Stomach (tissue), 4 donors: ENCODE results near the gene DTX3.

Experiments used
- CTCF ChIP-seq, 7 experiments: fragments of 450-650 bp in 4 of 7; fragments of 200-600 bp in 3 of 7; sonication (generic) in 3 of 7; IDR thresholded peaks; one replicate each; pipeline ENCODE4 v1.5.1; 2016 to 2019; ENCODE audit warnings: antibody characterized with exemption in 7 of 7, control low read depth in 2 of 7, mild to moderate bottlenecking in 1 of 7
- EP300 ChIP-seq: sonication (generic); formaldehyde crosslinking; IDR thresholded peaks from one replicate; pipeline ENCODE4 v1.6.1; 2017; ENCODE audit warnings: antibody characterized with exemption
- POLR2A ChIP-seq, 4 donors: fragments of 450-650 bp; IDR thresholded peaks; one replicate each; pipeline ENCODE4 v1.6.1; 2016; ENCODE audit warnings: antibody characterized with exemption in 4 of 4, control low read depth in 2 of 4, mild to moderate bottlenecking in 1 of 4, moderate library complexity in 1 of 4
- POLR2AphosphoS5 ChIP-seq, 3 donors: sonication (generic); formaldehyde crosslinking; IDR thresholded peaks; one replicate each; pipeline ENCODE4 v1.6.1; 2016; ENCODE audit warnings: antibody characterized with exemption in 3 of 3

GRCh38 chr12:57590479-57590863 is 14.2 kb upstream of the DTX3 start:
- TF ChIP-seq CTCF (IDR thresholded peaks at IDR 0.05) = no peak
- TF ChIP-seq POLR2AphosphoS5 (IDR thresholded peaks at IDR 0.05) = no peak
- TF ChIP-seq POLR2A (IDR thresholded peaks at IDR 0.05) = no peak
- TF ChIP-seq EP300 = no peak
